GM21367 (cell line): ENCODE measurements around the gene MUC5B.
"Not testable (repeated sequence)": the region's sequence is repeated elsewhere in the genome, so short reads cannot be mapped to it uniquely, and the experiment has no call there.

Experiments
- ATAC-seq: cut with Tn5 transposase; IDR thresholded peaks from one replicate; pipeline ENCODE4 v1.9.1; 2021; ENCODE audit not compliant: unreplicated experiment

Gene MUC5B

DNA sequence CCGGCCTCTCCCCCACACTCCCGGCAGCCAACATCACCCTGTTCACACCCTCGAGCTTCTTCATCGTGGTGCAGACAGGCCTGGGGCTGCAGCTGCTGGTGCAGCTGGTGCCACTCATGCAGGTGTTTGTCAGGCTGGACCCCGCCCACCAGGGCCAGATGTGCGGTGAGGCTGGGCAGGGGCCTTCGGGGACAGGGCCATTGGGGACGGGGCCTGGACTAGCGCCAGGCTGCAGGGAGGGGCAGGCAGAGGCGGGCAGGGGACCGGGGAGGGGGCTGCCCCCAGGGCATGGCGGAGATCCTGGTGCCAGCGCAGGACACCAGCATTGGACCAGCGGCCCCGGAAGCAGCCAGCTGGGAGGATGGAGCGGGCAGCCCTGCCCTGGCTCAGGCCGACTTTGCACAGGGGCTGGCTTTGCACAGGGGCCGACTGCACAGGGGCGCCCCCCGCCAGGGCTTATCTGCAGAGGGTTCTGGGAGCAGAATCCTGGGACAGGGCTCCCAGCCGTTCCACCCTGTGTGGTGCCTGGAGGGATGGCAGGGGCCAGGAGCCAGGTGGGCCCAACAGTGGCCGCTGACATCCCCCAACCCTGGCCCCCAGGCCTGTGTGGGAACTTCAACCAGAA lies 8.6 kb downstream of the MUC5B start:
- ATAC-seq: no peak

DNA sequence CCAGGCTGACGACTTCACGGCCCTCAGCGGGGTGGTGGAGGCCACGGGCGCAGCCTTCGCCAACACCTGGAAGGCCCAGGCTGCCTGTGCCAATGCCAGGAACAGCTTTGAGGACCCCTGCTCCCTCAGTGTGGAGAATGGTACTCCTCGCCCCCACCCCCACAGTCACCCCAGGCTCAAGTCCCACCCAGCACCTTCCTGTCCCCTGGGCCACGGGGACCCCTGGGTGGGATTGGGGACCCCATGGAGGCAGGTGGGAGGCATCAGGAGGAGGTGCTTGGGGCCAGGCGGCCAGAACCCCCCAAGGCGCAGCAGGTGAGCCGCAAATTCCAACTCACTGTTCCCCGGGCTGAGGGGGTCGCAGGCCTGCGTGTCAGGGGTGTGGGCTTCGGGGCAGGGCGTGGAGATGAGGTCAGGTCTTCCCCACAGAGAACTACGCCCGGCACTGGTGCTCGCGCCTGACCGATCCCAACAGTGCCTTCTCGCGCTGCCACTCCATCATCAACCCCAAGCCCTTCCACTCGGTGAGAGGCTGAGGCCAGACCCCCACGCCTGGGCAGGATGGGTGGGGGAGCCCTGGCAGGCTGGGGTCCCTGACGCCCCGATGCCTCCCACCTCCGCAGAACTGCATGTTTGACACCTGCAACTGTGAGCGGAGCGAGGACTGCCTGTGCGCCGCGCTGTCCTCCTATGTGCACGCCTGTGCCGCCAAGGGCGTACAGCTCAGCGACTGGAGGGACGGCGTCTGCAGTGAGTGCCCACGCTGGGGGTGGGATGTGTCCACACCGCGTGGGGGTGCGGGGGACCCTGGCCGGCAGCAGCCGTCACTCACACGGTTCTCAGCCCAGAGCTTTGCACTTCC lies 9.4 kb downstream of the MUC5B start:
- no peak for ATAC-seq

DNA sequence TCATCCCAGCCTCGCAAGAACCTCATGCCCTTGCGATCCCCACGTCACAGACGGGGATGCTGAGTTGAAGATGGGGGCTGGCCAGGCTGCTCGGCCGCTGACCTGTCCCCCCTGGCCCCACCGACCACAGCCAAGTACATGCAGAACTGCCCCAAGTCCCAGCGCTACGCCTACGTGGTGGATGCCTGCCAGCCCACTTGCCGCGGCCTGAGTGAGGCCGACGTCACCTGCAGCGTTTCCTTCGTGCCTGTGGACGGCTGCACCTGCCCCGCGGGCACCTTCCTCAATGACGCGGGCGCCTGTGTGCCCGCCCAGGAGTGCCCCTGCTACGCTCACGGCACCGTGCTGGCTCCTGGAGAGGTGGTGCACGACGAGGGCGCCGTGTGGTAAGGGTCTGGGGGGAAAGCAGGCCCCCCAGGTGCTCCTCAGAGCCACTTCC lies 10.0 kb downstream of the MUC5B start:
- ATAC-seq: no peak

DNA sequence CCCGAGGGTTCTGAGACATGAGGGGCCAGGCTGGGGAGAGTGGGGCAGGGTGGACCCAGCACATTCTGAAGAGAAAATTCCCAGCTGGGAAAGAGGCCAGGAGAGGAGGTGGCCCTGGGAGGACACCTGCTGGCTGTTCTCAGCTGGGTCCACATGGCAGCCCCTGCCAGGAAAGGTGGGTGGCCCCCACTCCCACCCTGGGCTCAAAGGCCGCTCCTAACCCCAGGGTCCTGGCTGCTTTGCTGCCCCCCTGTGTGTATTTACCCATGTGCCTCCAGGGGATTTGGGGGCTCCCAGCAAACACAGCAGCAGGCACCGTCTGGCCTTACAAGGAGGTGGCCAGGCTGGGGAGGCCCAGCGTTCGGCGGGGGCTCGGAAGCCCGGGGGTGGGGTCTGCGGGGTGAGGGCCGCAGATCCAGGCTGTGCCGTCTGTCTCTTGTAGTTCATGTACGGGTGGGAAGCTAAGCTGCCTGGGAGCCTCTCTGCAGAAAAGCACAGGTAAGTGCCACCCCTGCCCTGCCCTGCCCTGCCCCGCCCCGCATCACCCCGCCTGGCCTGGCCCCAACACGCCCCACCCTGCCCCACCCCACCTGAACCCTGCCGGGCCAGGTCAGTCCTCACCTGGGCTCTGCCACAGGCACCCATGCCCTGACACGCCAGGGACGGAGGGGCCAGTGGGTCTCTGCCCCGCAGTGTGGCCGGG lies 10.6 kb downstream of the MUC5B start:
- ATAC-seq: no peak

DNA sequence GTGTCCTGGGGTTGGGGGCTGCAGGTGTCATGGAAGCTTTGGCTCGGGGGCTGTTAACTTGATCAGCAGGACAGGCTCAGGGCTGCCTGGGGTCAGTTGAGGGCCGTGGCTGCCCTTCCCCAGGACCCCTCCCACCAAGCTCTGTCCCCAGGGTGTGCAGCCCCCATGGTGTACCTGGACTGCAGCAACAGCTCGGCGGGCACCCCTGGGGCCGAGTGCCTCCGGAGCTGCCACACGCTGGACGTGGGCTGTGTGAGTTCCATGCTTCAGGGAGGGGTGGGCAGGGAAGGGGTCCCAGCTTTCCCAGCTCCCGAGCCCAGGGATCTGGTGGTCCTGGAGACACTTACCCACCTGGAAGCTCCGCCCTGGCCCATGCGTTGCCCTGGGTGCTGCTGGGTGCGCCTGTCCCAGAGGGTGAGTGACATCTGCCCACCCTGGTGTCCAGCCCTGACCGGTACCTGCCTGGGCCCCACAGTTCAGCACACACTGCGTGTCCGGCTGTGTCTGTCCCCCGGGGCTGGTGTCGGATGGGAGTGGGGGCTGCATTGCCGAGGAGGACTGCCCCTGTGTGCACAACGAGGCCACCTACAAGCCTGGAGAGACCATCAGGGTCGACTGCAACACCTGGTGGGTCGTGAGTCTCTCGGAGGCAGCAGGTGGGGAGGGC lies 11.3 kb downstream of the MUC5B start:
- no peak for ATAC-seq

DNA sequence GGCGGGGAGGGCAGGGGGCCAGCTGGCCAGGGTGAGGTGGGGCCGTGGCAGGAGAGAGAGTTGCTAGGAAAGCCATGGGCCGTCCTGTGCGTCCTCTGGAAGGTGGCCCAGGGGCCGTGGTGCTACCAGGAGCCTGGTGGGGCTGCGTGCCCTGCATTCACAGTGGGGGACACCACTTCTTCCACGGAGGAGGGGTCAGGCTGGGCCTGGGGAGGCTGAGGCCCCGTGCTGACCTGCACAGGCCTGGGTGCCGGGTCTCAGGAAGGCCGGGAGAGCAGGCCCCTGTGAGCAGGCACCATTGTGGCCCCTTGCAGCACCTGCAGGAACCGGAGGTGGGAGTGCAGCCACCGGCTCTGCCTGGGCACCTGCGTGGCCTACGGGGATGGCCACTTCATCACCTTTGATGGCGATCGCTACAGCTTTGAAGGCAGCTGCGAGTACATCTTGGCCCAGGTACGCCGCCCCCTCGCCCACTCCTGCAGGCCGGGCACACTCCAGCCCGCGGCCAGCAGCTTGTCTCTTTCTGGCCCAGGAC lies 12.0 kb downstream of the MUC5B start:
- no peak for ATAC-seq

DNA sequence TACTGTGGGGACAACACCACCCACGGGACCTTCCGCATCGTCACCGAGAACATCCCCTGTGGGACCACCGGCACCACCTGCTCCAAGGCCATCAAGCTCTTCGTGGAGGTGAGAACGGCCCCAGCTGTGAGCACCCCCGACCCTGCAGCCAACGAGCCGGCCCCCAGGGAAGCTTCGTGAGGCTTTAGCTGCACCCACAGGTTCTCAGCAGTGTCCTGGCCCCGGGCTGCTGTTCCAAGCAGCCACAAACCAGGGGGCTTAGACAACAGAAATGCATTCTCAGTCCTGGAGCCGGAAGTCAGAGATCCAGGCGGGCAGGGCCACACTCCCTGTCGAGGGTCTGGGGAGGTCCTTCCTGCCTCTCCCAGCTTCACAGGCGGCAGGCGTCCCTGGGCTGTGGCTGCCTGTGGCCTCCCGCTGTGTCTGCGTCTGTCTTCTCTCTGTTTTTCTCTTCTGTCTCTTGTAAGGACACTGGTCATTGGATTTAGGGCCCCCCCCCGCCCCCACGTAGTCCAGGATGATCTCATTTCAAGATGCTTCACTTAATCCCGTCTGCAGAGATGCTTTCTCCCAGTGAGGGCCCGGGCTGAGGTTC lies 12.5 kb downstream of the MUC5B start:
- no peak for ATAC-seq

DNA sequence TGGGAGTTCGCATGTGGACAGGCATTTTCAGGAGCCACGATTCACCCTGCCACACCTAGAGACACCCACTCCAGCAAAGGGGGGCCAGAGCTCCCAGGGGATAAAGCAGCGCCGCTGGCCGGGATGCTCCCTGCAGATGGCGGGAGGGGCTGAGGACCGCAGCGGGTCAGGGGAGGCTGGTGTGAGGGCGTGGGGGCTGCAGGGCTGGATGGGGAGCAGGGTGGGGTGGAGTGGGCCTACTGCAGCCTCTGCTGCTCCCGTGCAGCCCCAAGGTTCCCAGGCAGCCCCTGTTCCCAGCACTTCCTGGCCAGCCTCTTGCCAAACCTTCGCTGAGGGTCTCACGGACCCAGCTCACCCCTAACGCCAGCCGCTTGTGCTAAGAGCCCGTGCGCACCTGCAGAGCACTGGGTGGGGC lies 13.0 kb downstream of the MUC5B start:
- ATAC-seq: no peak

DNA sequence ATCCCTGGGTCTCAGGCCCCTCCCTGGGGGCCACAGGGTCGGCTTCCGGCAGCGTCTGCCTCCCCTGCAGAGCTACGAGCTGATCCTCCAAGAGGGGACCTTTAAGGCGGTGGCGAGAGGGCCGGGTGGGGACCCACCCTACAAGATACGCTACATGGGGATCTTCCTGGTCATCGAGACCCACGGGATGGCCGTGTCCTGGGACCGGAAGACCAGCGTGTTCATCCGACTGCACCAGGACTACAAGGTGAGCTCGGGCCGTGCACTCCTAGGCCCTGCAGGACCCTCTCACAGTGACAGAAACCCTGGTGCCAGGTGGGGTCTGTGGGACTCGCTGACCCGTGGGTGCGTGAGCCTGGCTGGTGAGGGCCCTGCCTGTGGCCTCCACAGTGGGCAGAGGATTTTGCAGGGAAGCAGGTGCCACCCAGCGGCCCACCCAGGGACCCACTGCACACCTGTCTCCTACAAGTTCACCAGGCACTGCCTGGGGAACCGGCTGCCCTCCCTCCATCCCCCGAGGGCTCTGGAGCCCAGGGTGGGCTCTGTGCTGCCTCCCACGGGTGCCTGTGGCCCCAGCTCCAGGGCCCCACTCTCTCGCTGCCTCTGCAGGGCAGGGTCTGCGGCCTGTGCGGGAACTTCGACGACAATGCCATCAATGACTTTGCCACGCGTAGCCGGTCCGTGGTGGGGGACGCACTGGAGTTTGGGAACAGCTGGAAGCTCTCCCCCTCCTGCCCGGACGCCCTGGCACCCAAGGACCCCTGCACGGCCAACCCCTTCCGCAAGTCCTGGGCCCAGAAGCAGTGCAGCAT lies 13.7 kb downstream of the MUC5B start:
- ATAC-seq: no peak

DNA sequence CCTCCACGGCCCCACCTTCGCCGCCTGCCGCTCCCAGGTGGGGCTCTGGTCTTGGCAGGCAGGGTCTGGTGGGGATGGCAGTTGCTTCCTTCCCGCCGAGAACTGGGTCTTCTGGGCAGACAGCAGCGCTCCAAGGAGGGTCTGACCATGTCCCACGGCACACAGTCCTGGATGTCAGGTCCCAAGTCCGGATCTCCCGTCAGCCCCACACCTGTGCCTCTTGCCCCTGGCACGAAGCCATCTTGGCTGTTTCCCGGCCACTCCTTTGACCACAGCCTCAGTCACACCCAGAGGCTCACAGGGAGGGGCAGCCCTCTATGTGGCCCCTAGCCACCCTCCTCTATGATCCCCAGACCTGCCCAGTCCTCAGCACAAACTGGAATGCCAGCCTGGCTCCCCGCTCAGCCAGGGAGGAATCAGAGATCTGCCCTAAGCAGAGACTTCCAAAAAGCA lies 14.3 kb downstream of the MUC5B start:
- ATAC-seq: no peak

DNA sequence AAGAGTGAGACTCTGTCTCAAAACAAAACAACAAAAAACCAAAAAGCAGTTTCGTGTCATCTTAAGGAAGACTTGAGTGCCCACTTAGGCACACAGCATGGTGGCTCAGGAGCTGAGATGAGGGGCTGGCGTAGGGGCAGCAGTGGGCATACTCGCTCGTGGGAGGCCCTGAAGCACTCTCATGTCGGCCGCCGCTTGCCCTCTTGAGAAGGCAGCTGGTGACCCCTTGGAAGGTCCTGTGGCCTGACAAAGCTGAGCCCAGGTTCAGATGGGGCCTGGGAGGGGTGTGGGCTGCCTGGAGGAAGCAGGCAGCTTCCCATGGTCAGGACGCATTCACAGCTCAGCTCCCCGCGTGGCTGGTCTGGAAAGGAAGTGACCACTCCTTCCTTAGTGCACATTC lies 15.0 kb downstream of the MUC5B start:
- no peak for ATAC-seq

DNA sequence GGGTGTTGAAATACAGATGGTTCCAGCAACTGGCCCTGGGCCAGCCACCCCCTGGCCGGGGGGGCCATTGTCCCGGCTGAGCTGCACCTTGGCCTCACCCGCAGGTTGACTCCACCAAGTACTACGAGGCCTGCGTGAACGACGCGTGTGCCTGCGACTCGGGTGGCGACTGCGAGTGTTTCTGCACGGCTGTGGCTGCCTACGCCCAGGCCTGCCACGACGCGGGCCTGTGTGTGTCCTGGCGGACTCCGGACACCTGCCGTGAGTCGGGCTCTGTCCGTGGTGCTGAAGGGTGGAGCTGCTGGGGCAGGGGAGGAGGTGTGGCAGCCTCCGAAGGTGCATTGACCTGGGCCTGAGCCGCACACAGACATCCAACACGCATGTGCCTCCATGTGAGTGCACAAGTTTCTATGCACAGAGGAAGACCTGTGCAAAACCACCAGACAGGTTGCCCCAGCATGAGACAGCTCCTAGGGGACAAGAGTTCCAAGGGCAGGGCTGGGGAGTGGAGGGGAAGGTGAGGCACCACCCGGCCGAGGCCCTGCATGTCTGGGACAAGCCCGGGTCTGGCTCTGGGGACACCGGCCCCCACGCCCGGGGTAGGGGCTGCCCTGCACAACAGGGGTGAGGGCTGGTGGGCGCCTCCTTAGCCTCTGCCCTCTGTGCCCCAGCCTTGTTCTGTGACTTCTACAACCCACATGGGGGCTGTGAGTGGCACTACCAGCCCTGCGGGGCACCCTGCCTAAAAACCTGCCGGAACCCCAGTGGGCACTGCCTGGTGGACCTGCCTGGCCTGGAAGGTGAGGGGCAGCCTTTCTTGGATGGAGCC lies 16.1 kb downstream of the MUC5B start:
- no peak for ATAC-seq

DNA sequence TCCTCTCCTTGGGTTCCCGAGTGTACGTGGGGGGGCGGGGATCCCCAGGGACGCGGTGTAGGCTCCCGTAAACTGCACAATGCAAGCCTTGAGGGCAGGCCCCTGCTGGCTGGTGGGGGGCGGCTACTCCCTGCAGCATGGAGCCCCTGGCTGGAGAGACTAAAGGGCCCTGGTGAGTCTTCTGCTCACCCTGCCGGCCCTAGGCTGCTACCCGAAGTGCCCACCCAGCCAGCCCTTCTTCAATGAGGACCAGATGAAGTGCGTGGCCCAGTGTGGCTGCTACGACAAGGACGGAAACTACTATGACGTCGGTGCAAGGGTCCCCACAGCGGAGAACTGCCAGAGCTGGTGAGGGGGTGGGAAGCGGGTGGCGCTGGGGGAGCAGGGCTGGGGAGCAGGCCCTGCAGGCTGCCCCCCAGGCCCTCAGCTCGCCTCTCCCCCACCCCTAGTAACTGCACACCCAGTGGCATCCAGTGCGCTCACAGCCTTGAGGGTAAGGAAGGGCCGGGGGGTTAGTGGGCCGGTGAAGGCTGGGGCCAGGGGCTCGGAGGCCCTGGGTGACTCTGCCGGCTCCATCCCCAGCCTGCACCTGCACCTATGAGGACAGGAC lies 16.8 kb downstream of the MUC5B start:
- no peak for ATAC-seq

DNA sequence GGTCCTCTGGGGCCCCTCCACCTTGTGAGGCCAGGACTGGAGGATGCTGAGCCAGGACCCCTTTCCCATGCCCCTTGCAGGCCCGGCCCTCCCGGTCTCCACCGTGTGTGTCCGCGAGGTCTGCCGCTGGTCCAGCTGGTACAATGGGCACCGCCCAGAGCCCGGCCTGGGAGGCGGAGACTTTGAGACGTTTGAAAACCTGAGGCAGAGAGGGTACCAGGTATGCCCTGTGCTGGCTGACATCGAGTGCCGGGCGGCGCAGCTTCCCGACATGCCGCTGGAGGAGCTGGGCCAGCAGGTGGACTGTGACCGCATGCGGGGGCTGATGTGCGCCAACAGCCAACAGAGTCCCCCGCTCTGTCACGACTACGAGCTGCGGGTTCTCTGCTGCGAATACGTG lies 17.9 kb downstream of the MUC5B start:
- ATAC-seq: no peak

DNA sequence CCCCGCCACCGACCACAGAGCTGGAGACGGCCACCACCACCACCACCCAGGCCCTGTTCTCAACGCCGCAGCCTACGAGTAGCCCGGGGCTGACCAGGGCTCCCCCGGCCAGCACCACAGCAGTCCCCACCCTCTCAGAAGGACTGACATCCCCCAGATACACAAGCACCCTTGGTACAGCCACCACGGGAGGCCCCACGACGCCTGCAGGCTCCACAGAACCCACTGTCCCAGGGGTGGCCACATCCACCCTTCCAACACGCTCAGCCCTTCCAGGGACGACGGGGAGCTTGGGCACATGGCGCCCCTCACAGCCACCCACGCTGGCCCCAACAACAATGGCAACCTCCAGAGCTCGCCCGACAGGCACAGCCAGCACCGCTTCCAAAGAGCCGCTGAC lies 18.8 kb downstream of the MUC5B start:
- ATAC-seq: no peak

DNA sequence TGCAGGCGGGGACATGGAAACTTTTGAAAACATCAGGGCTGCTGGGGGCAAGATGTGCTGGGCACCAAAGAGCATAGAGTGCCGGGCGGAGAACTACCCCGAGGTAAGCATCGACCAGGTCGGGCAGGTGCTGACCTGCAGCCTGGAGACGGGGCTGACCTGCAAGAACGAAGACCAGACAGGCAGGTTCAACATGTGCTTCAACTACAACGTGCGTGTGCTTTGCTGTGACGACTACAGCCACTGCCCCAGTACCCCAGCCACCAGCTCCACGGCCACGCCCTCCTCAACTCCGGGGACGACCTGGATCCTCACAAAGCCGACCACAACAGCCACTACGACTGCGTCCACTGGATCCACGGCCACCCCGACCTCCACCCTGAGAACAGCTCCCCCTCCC lies 19.4 kb downstream of the MUC5B start:
- ATAC-seq: no peak

DNA sequence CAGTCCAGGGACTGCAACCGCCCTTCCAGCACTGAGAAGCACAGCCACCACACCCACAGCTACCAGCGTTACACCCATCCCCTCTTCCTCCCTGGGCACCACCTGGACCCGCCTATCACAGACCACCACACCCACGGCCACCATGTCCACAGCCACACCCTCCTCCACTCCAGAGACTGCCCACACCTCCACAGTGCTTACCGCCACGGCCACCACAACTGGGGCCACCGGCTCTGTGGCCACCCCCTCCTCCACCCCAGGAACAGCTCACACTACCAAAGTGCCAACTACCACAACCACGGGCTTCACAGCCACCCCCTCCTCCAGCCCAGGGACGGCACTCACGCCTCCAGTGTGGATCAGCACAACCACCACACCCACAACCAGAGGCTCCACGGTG lies 19.9 kb downstream of the MUC5B start:
- not testable (repeated sequence) for ATAC-seq

DNA sequence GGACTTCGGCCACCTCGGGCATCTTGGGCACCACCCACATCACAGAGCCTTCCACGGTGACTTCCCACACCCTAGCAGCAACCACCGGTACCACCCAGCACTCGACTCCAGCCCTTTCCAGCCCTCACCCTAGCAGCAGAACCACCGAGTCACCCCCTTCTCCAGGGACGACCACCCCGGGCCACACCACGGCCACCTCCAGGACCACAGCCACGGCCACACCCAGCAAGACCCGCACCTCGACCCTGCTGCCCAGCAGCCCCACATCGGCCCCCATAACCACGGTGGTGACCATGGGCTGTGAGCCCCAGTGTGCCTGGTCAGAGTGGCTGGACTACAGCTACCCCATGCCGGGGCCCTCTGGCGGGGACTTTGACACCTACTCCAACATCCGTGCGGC lies 20.7 kb downstream of the MUC5B start:
- ATAC-seq: not testable (repeated sequence)

DNA sequence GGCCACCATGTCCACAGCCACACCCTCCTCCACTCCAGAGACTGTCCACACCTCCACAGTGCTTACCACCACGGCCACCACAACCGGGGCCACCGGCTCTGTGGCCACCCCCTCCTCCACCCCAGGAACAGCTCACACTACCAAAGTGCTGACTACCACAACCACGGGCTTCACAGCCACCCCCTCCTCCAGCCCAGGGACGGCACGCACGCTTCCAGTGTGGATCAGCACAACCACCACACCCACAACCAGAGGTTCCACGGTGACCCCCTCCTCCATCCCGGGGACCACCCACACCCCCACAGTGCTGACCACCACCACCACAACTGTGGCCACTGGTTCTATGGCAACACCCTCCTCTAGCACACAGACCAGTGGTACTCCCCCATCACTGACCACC lies 21.7 kb downstream of the MUC5B start:
- ATAC-seq: not testable (repeated sequence)
